HEK293 (cell line): ENCODE measurements around the gene SNORC.

Experiments used
- CTCF ChIA-PET: fragments of 350-600 bp; formaldehyde crosslinking; extraction: SDS; loops from one replicate; lab custom pipeline; 2021; ENCODE audit warnings: antibody characterized with exemption; lab: Yijun Ruan, JAX
- POLR2A ChIA-PET: fragments of 300-600 bp; formaldehyde crosslinking; extraction: SDS; loops from one replicate; lab custom pipeline; 2020; ENCODE audit warnings: antibody characterized with exemption, inconsistent platforms; lab: Yijun Ruan, JAX
- H3K27ac ChIP-seq: fragments of 200-500 bp; sonication (Bioruptor generic); 2 replicates; pipeline ENCODE4 v1.5.1; 2014; ENCODE audit warnings: low read depth, low read length, control low read depth, inconsistent platforms; ENCODE audit errors: extremely low read depth
- H3K36me3 ChIP-seq, 2 experiments: fragments of 200-500 bp in 1 of 2; sonication (Bioruptor generic) in 1 of 2; 1 replicate in 1 of 2; 2 replicates in 1 of 2; pipeline ENCODE4 v1.5.1; 2014 to 2017; ENCODE audit warnings: inconsistent platforms in 2 of 2, low read length in 2 of 2; ENCODE audit not compliant: control insufficient read depth in 2 of 2, insufficient read depth in 1 of 2
- H3K4me1 ChIP-seq: fragments of 200-500 bp; sonication (Bioruptor generic); 2 replicates; pipeline ENCODE4 v1.5.1; 2014; ENCODE audit warnings: mild to moderate bottlenecking, low read length, inconsistent platforms; ENCODE audit not compliant: control insufficient read depth, insufficient read depth
- H3K4me3 ChIP-seq: 2 replicates; pipeline ENCODE4 v1.5.1; 2011; ENCODE audit warnings: low read depth, mild to moderate bottlenecking, control low read depth, low read length, moderate library complexity
- H3K9me3 ChIP-seq: fragments of 200-500 bp; sonication (Bioruptor generic); 2 replicates; pipeline ENCODE4 v1.5.1; 2014; ENCODE audit warnings: low read depth, low read length, inconsistent platforms; ENCODE audit not compliant: control insufficient read depth, insufficient read depth
- GLIS2 ChIP-seq: fragments of 450-650 bp; formaldehyde crosslinking; IDR thresholded peaks from 2 replicates; pipeline ENCODE4 v1.5.1; 2016; ENCODE audit warnings: missing biosample characterization, missing genetic modification characterization
- IKZF3 ChIP-seq: fragments of 450-650 bp; IDR thresholded peaks from 2 replicates; pipeline ENCODE4 v1.5.0; 2018; ENCODE audit warnings: missing biosample characterization, mild to moderate bottlenecking, missing genetic modification characterization, moderate library complexity
- KLF16 ChIP-seq: fragments of 450-650 bp; formaldehyde crosslinking; IDR thresholded peaks from 2 replicates; pipeline ENCODE4 v1.5.1; 2017; ENCODE audit warnings: missing biosample characterization, missing genetic modification characterization
- KLF8 ChIP-seq: fragments of 450-650 bp; formaldehyde crosslinking; IDR thresholded peaks from 2 replicates; pipeline ENCODE4 v1.5.1; 2016; ENCODE audit warnings: missing biosample characterization, missing genetic modification characterization
- PRDM10 ChIP-seq: fragments of 450-650 bp; formaldehyde crosslinking; IDR thresholded peaks from 2 replicates; pipeline ENCODE4 v1.5.1; 2016; ENCODE audit warnings: missing biosample characterization, missing genetic modification characterization
- REST ChIP-seq: fragments of 450-650 bp; formaldehyde crosslinking; IDR thresholded peaks from 2 replicates; pipeline ENCODE4 v1.5.1; 2016; ENCODE audit warnings: missing biosample characterization, missing genetic modification characterization
- ZBTB48 ChIP-seq: fragments of 450-650 bp; formaldehyde crosslinking; IDR thresholded peaks from 2 replicates; pipeline ENCODE4 v1.5.1; 2016; ENCODE audit warnings: missing biosample characterization, missing genetic modification characterization
- ZFHX2 ChIP-seq: fragments of 450-650 bp; formaldehyde crosslinking; conservative IDR thresholded peaks from 2 replicates; pipeline ENCODE4 v1.5.1; 2016; ENCODE audit warnings: missing biosample characterization, missing genetic modification characterization
- ZNF18 ChIP-seq: fragments of 450-650 bp; formaldehyde crosslinking; IDR thresholded peaks from 2 replicates; pipeline ENCODE4 v1.5.1; 2016; ENCODE audit warnings: missing biosample characterization, missing genetic modification characterization
- ZNF266 ChIP-seq: fragments of 450-650 bp; formaldehyde crosslinking; IDR thresholded peaks from 2 replicates; pipeline ENCODE4 v1.5.1; 2016; ENCODE audit warnings: missing biosample characterization, missing genetic modification characterization, low read depth
- ZNF302 ChIP-seq: fragments of 450-650 bp; formaldehyde crosslinking; IDR thresholded peaks from 2 replicates; pipeline ENCODE4 v1.5.1; 2016; ENCODE audit warnings: missing biosample characterization, missing genetic modification characterization, low read depth
- ZNF449 ChIP-seq: fragments of 450-650 bp; formaldehyde crosslinking; IDR thresholded peaks from 2 replicates; pipeline ENCODE4 v1.5.1; 2017; ENCODE audit warnings: missing biosample characterization, mild to moderate bottlenecking, missing genetic modification characterization, moderate library complexity
- ZNF513 ChIP-seq: fragments of 450-650 bp; IDR thresholded peaks from 2 replicates; pipeline ENCODE4 v1.5.1; 2018; ENCODE audit warnings: missing biosample characterization, missing genetic modification characterization
- ZNF548 ChIP-seq: fragments of 450-650 bp; formaldehyde crosslinking; IDR thresholded peaks from 2 replicates; pipeline ENCODE4 v1.5.1; 2016; ENCODE audit warnings: missing biosample characterization, missing genetic modification characterization
- ZNF571 ChIP-seq: fragments of 450-650 bp; formaldehyde crosslinking; IDR thresholded peaks from 2 replicates; pipeline ENCODE4 v1.5.0; 2017; ENCODE audit warnings: missing biosample characterization, missing genetic modification characterization
- ZNF639 ChIP-seq: fragments of 450-650 bp; formaldehyde crosslinking; IDR thresholded peaks from 2 replicates; pipeline ENCODE4 v1.5.1; 2016; ENCODE audit warnings: missing biosample characterization, missing genetic modification characterization

Gene SNORC

GRCh38 chr2:232898592-232899543 is 28.8 kb downstream of the SNORC start (continued):
- TF ChIP-seq REST (tag by site-specific recombination), result no peak
- peak; percentile 71; the same call in 1 of the 2 replicates for TF ChIP-seq ZNF18 (tag by site-specific recombination)
- TF ChIP-seq ZFHX2 (tag by site-specific recombination), result 0 out of 2 replicates have a peak, but pooled peaks have one; percentile 11
- no peak for TF ChIP-seq KLF8
- no peak for TF ChIP-seq PRDM10 (tag by site-specific recombination)
- no peak for TF ChIP-seq ZNF571

GRCh38 chr2:232900811-232901735 is 31.0 kb downstream of the SNORC start:
- peaks cover 0 to 6% of the 10 kb centered on the region in 2 experiments; a peak in 1 of 3 replicates for H3K36me3 ChIP-seq
- H3K4me3 ChIP-seq, result no peak overlapping the region
- ChIA-PET POLR2A (no interaction called here), CTCF (interaction anchor here (0.5 to 1.1 kb wide), 2 partner anchors 153 to 221 kb away, joined by 3 to 4 read pairs; no protein-coding TSS in a partner anchor)
- no peak overlapping the region for H3K27ac ChIP-seq
- H3K4me1 ChIP-seq, result no peaks in the 10 kb centered on the region
- H3K9me3 ChIP-seq, result no peaks in the 10 kb centered on the region
- no peak for TF ChIP-seq KLF16
- no peak for TF ChIP-seq ZNF302 (tag by site-specific recombination)
- TF ChIP-seq ZNF266, result no peak
- no peak for TF ChIP-seq ZNF449
- TF ChIP-seq ZNF639, result no peak
- TF ChIP-seq IKZF3, result no peak
- TF ChIP-seq ZBTB48 (tag by site-specific recombination), result no peak
- TF ChIP-seq GLIS2 (tag by site-specific recombination), result no peak
- TF ChIP-seq ZNF548 (tag by site-specific recombination), result no peak
- TF ChIP-seq ZNF513 (tag by site-specific recombination), result no peak
